OCI-LY3 (cell line): ENCODE results near the gene FN1.
"Not testable (repeated sequence)": the region's sequence is repeated elsewhere in the genome, so short reads cannot be mapped to it uniquely, and the experiment has no call there.

Source experiments
- H2AFZ ChIP-seq: fragments of 200-600, 300-600 bp; shearing (Covaris generic); 2 replicates; pipeline ENCODE4 v1.6.0; 2014; ENCODE audit warnings: antibody characterized with exemption, low read depth, low read length
- H3K27ac ChIP-seq: fragments of 200-600, 300-600 bp; sonication (generic); 2 replicates; pipeline ENCODE4 v1.5.1; 2014; ENCODE audit warnings: mild to moderate bottlenecking, low read length, moderate library complexity, mixed read lengths
- H3K27me3 ChIP-seq: fragments of 200-600, 300-600 bp; sonication (generic); 2 replicates; pipeline ENCODE4 v1.6.1; 2014; ENCODE audit warnings: low read depth, low read length, mixed read lengths
- H3K36me3 ChIP-seq: fragments of 200-600, 300-600 bp; sonication (generic); replicated peaks from 2 replicates; pipeline ENCODE3; 2014; ENCODE audit warnings: low read depth, low read length, mixed read lengths
- H3K4me1 ChIP-seq: fragments of 300-600, 200-600 bp; sonication (generic); 2 replicates; pipeline ENCODE4 v1.6.1; 2014; ENCODE audit warnings: low read length, mixed read lengths
- H3K4me2 ChIP-seq: fragments of 200-600, 300-600 bp; sonication (generic); 2 replicates; pipeline ENCODE4 v1.6.1; 2014; ENCODE audit warnings: low read length, mixed read lengths
- H3K4me3 ChIP-seq: fragments of 300-600, 200-600 bp; sonication (generic); 2 replicates; pipeline ENCODE4 v1.5.1; 2014; ENCODE audit warnings: antibody characterized with exemption, mild to moderate bottlenecking, low read length, moderate library complexity
- H3K79me2 ChIP-seq: fragments of 300-600, 200-600 bp; shearing (Covaris generic); 2 replicates; pipeline ENCODE4 v1.6.1; 2014; ENCODE audit warnings: mild to moderate bottlenecking, low read length, mixed read lengths
- H3K9ac ChIP-seq: fragments of 300-600, 200-600 bp; shearing (Covaris generic); 2 replicates; pipeline ENCODE4 v1.6.0; 2014; ENCODE audit warnings: mild to moderate bottlenecking, low read length, moderate library complexity
- H3K9me3 ChIP-seq: fragments of 200-600, 300-600 bp; shearing (Covaris generic); 2 replicates; pipeline ENCODE4 v1.6.1; 2014; ENCODE audit warnings: low read length, mixed read lengths; ENCODE audit not compliant: insufficient read depth
- H4K20me1 ChIP-seq: fragments of 200-600, 300-600 bp; sonication (generic); 2 replicates; pipeline ENCODE4 v1.6.1; 2016; ENCODE audit warnings: low read length, mixed read lengths; ENCODE audit not compliant: insufficient read depth
- CTCF ChIP-seq: fragments of 200-600, 300-600 bp; sonication (generic); IDR thresholded peaks from 2 replicates; pipeline ENCODE4 v1.5.1; 2014; ENCODE audit warnings: antibody characterized with exemption, low read length, low read depth
- EZH2phosphoT487 ChIP-seq: fragments of 200-600 bp; shearing (Covaris generic); IDR thresholded peaks from 2 replicates; pipeline ENCODE4 v1.6.1; 2018; ENCODE audit warnings: antibody characterized with exemption, mixed run types, low read depth

FN1 gene

DNA sequence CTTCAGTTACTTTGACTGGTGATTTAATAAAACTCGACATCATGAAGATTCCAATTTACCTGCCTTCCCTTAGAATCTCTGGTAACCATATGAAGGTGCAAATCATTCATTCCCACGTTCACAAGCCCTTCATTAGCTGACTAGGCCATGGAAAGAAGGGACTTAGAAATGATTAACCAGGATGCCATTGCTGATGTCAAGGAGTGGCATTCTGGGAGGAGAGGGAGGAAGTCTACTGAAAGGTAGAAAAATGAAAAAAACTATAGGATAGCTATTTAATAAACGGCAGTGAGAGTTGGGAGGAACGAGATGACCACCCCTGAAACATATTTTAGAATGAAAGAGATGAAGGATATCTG lies 122.6 kb downstream of the FN1 start:
- peaks cover 24% of the 10 kb centered on the region for H3K36me3 ChIP-seq
- no peak overlapping the region for H3K27ac ChIP-seq
- no peaks in the 10 kb centered on the region for H3K27me3 ChIP-seq
- peak overlapping the region; percentile 94 for H3K9ac ChIP-seq
- no peaks in the 10 kb centered on the region for H3K9me3 ChIP-seq
- no peak overlapping the region for H2AFZ ChIP-seq
- H4K20me1 ChIP-seq = no peaks in the 10 kb centered on the region
- H3K4me1 ChIP-seq = peaks cover 10% of the 10 kb centered on the region
- peak overlapping the region; percentile 94 for H3K4me2 ChIP-seq
- peaks cover 58% of the 10 kb centered on the region for H3K79me2 ChIP-seq
- H3K4me3 ChIP-seq = peak overlapping the region; percentile 98
- TF ChIP-seq CTCF (no peak), EZH2phosphoT487 (no peak)

- H4K20me1 ChIP-seq = no peaks in the 10 kb centered on the region
- peak within 1 kb of the TSS; percentile 98 for H3K4me3 ChIP-seq
- peak within 1 kb of the TSS; percentile 94 for H3K4me2 ChIP-seq
- H3K27ac ChIP-seq = peak within 1 kb of the TSS; percentile 58
- peak within 1 kb of the TSS; percentile 74 for H2AFZ ChIP-seq
- TF ChIP-seq EZH2phosphoT487 (no peak), CTCF (no peak)
- H3K79me2 ChIP-seq = peaks cover 47% of the 10 kb centered on the region
- no peaks in the 10 kb centered on the region for H3K27me3 ChIP-seq
- H3K9ac ChIP-seq = peak within 1 kb of the TSS; percentile 94
- H3K4me1 ChIP-seq = peaks cover 10% of the 10 kb centered on the region
- H3K36me3 ChIP-seq = peaks cover 24% of the 10 kb centered on the region
- H3K9me3 ChIP-seq = no peaks in the 10 kb centered on the region
These were observed 124.1 kb downstream of the FN1 start, which contains the start of gene ATIC for GRCh38 chr2:215311625-215312396. Gene ATIC, plus strand, starts transcription at chr2:215312059. Its CDS starts 84 bp downstream, at chr2:215312143.

DNA sequence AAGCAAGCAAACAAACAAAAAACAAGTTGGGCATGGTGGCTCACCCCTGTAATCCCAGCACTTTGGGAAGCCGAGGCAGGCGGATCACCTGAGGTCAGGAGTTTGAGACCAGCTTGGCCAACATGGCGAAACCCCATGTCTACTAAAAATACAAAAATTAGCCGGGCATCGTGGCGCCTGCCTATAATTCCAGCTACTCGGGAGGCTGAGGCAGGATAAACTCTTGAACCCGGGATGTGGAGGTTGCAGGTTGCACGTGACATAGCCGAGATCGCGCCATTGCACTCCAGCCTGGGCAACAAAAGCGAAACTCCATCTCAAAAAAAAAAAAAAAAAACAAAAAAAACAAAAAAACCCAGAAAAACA lies 124.6 kb downstream of the FN1 start:
- peak overlapping the region; percentile 41 for H3K27ac ChIP-seq
- not testable (repeated sequence) for H2AFZ ChIP-seq, H3K4me1 ChIP-seq

More for the DNA sequence above, 124.6 kb downstream of the FN1 start:
- H3K36me3 ChIP-seq = peaks cover 22% of the 10 kb centered on the region
- H3K27me3 ChIP-seq, H3K9me3 ChIP-seq, H4K20me1 ChIP-seq: not testable (repeated sequence)
- peaks cover 43% of the 10 kb centered on the region for H3K79me2 ChIP-seq
- peak overlapping the region; percentile 62 for H3K4me2 ChIP-seq
- peak overlapping the region; percentile 98 for H3K4me3 ChIP-seq
- peak overlapping the region; percentile 94 for H3K9ac ChIP-seq
